Stimulated activated naive CD8-positive, alpha-beta T cell treated with anti-CD3 and anti-CD28 coated beads, Interleukin-15, Interleukin-2, amounts not matched to agents 100 U/mL and 50 U/mL, for 24 hours (primary cell): Measurements from ENCODE around the gene PGBD2.
"Not testable (repeated sequence)": the region's sequence is repeated elsewhere in the genome, so short reads cannot be mapped to it uniquely, and the experiment has no call there.

ENCODE experiments used
- ATAC-seq: fragments of 150-1000 bp; cut with Tn5 transposase; one replicate; pipeline ENCODE4 v1.10.0; 2021
- DNase-seq: peaks from one replicate; pipeline ENCODE4 v3.0.0; 2021

The PGBD2 gene

GRCh38 chr1:248927283-248927682 lies 21.2 kb downstream of the PGBD2 start:
- ATAC-seq, result not testable (repeated sequence)

GRCh38 chr1:248928122-248928521 lies 22.1 kb downstream of the PGBD2 start:
- DNase-seq, ATAC-seq: not testable (repeated sequence)

More at GRCh38 chr1:248927283-248927682, 21.2 kb downstream of the PGBD2 start:
- DNase-seq, result not testable (repeated sequence)

GRCh38 chr1:248930037-248930436 lies 24.0 kb downstream of the PGBD2 start:
- ATAC-seq, DNase-seq: not testable (repeated sequence)

- not testable (repeated sequence) for ATAC-seq, DNase-seq
Measured at GRCh38 chr1:248938173-248938809, 32.3 kb downstream of the PGBD2 start.

GRCh38 chr1:248944134-248944999 lies 38.3 kb downstream of the PGBD2 start:
- not testable (repeated sequence) for DNase-seq, ATAC-seq

GRCh38 chr1:248945000-248945423 lies 39.0 kb downstream of the PGBD2 start:
- not testable (repeated sequence) for ATAC-seq, DNase-seq

- ATAC-seq, DNase-seq: not testable (repeated sequence)
Measured at GRCh38 chr1:248945453-248945852, 39.4 kb downstream of the PGBD2 start.

GRCh38 chr1:248945856-248946416 lies 39.9 kb downstream of the PGBD2 start:
- DNase-seq, ATAC-seq: not testable (repeated sequence)
